H1 (cell line): ENCODE data around the gene RAP1A. TPM values are rescaled to one million over a fixed set of nuclear protein-coding genes. Genes with fewer than 3 reads are reported as not detected.

Experiments used
- CTCF ChIA-PET: fragments of 300-600 bp; sonication (Branson Sonifier 250); formaldehyde crosslinking; loops from one replicate; lab custom pipeline; 2021; ENCODE audit not compliant: partially characterized antibody; lab: Charles Lee
- POLR2A ChIA-PET: fragments of 300-600 bp; sonication (Branson Sonifier 250); formaldehyde crosslinking; loops from one replicate; lab custom pipeline; 2021; ENCODE audit warnings: inconsistent platforms; ENCODE audit not compliant: partially characterized antibody; lab: Charles Lee
- DNase-seq, 2 experiments: peaks; one replicate each; pipeline versions ENCODE4 v3.0.0 to v3.0.0-alpha.2; 2010 to 2022; ENCODE audit warnings: low spot score in 2 of 2, low read depth in 1 of 2, mixed read lengths in 1 of 2
- FAIRE-seq: peaks from 2 replicates; lab custom pipeline; 2011; peaks lifted over from hg19 to GRCh38; lab: Jason Lieb, UNC
- H2AFZ ChIP-seq: 2 replicates; pipeline ENCODE4 v1.8.1; 2012; ENCODE audit warnings: low read length, inconsistent platforms
- H2AK5ac ChIP-seq: 2 replicates; pipeline ENCODE4 v1.6.1; 2013; ENCODE audit warnings: low read depth, low read length
- H2BK120ac ChIP-seq: replicated peaks from 2 replicates; pipeline ENCODE3; 2013; ENCODE audit warnings: low read depth, low read length, inconsistent platforms
- H2BK12ac ChIP-seq: 2 replicates; pipeline ENCODE4 v1.6.1; 2013; ENCODE audit warnings: low read depth, low read length
- H2BK15ac ChIP-seq: 2 replicates; pipeline ENCODE4 v1.6.1; 2013; ENCODE audit warnings: low read length
- H2BK20ac ChIP-seq: 2 replicates; pipeline ENCODE4 v1.6.1; 2013; ENCODE audit warnings: low read length
- H2BK5ac ChIP-seq: 2 replicates; pipeline ENCODE4 v1.6.1; 2013; ENCODE audit warnings: low read depth, low read length
- H3K14ac ChIP-seq: 2 replicates; pipeline ENCODE4 v1.6.1; 2013; ENCODE audit warnings: inconsistent platforms; ENCODE audit not compliant: insufficient read length
- H3K18ac ChIP-seq: 2 replicates; pipeline ENCODE4 v1.6.1; 2013; ENCODE audit warnings: low read length; ENCODE audit errors: extremely low read depth
- H3K23ac ChIP-seq: 2 replicates; pipeline ENCODE4 v1.6.1; 2013; ENCODE audit warnings: inconsistent platforms; ENCODE audit not compliant: insufficient read length
- H3K23me2 ChIP-seq: 2 replicates; pipeline ENCODE4 v1.6.1; 2013; ENCODE audit warnings: low read depth, low read length
- H3K27ac ChIP-seq: 2 replicates; pipeline ENCODE4 v1.6.1; 2011; ENCODE audit warnings: low read depth, low read length, inconsistent platforms
- H3K27me3 ChIP-seq, 4 experiments: replicated peaks in 1 of 4; 1 replicate in 1 of 4; 2 replicates in 3 of 4; pipeline versions ENCODE4 v1.6.1 to v1.8.1; 2011 to 2013; ENCODE audit warnings: low read length in 3 of 4, mild to moderate bottlenecking in 3 of 4, inconsistent platforms in 2 of 4, mixed read lengths in 2 of 4, moderate library complexity in 1 of 4; ENCODE audit not compliant: control insufficient read depth in 3 of 4, insufficient read depth in 3 of 4; ENCODE audit errors: extremely low read depth in 1 of 4
- H3K36me3 ChIP-seq, 4 experiments: 2 replicates each; pipeline versions ENCODE4 v1.6.1 to v1.8.1; 2011 to 2013; ENCODE audit warnings: mild to moderate bottlenecking in 4 of 4, low read length in 3 of 4, moderate library complexity in 2 of 4, control low read depth in 1 of 4, inconsistent platforms in 1 of 4; ENCODE audit not compliant: insufficient read depth in 4 of 4, control insufficient read depth in 2 of 4
- H3K4ac ChIP-seq: replicated peaks from 2 replicates; pipeline ENCODE3; 2013; ENCODE audit warnings: low read length, low read depth, mixed read lengths, inconsistent platforms; ENCODE audit not compliant: insufficient read length
- H3K4me1 ChIP-seq, 4 experiments: replicated peaks in 1 of 4; 1 replicate in 1 of 4; 2 replicates in 3 of 4; pipeline versions ENCODE4 v1.6.1 to v1.8.1; 2011 to 2013; ENCODE audit warnings: low read length in 3 of 4, inconsistent platforms in 2 of 4, mixed read lengths in 1 of 4; ENCODE audit not compliant: insufficient read depth in 4 of 4, control insufficient read depth in 3 of 4
- H3K4me2 ChIP-seq, 2 experiments: 2 replicates each; pipeline versions ENCODE4 v1.6.1 to v1.8.1; 2011 to 2013; ENCODE audit warnings: low read depth in 2 of 2, low read length in 2 of 2, control low read depth in 1 of 2, inconsistent platforms in 1 of 2, mild to moderate bottlenecking in 1 of 2; ENCODE audit not compliant: insufficient read depth in 1 of 2
- H3K4me3 ChIP-seq, 4 experiments: fragments of 200-600, 300-600 bp in 1 of 4; sonication (generic), shearing (Covaris generic), sonication (Bioruptor Twin) in 1 of 4; 2 replicates each; pipeline versions ENCODE4 v1.5.1 to v1.8.1; 2011 to 2016; ENCODE audit warnings: low read length in 4 of 4, low read depth in 3 of 4, control low read depth in 2 of 4, inconsistent platforms in 2 of 4, mild to moderate bottlenecking in 2 of 4, mixed read lengths in 1 of 4, moderate library complexity in 1 of 4; ENCODE audit not compliant: insufficient read depth in 2 of 4; ENCODE audit errors: extremely low read depth in 1 of 4
- H3K56ac ChIP-seq: replicated peaks from 2 replicates; pipeline ENCODE3; 2013; ENCODE audit warnings: low read depth, mild to moderate bottlenecking, mixed read lengths, low read length, inconsistent platforms; ENCODE audit not compliant: insufficient read length
- H3K79me1 ChIP-seq: 2 replicates; pipeline ENCODE4 v1.6.1; 2013; ENCODE audit warnings: low read depth, low read length, control low read depth
- H3K79me2 ChIP-seq, 2 experiments: 2 replicates each; pipeline versions ENCODE4 v1.6.1 to v1.8.1; 2012 to 2013; ENCODE audit warnings: low read length in 2 of 2, mild to moderate bottlenecking in 2 of 2, inconsistent platforms in 1 of 2; ENCODE audit not compliant: insufficient read depth in 2 of 2, control insufficient read depth in 1 of 2
- H3K9ac ChIP-seq, 4 experiments: replicated peaks in 1 of 4; 1 replicate in 1 of 4; 2 replicates in 3 of 4; pipeline versions ENCODE4 v1.6.1 to v1.8.1; 2011 to 2013; ENCODE audit warnings: low read depth in 3 of 4, low read length in 3 of 4, control low read depth in 2 of 4, mild to moderate bottlenecking in 2 of 4, moderate library complexity in 2 of 4, inconsistent platforms in 1 of 4; ENCODE audit errors: extremely low read depth in 1 of 4
- H3K9me3 ChIP-seq, 2 experiments: 2 replicates each; pipeline versions ENCODE4 v1.6.1 to v1.8.1; 2012 to 2013; ENCODE audit warnings: mild to moderate bottlenecking in 2 of 2, moderate library complexity in 2 of 2, control low read depth in 1 of 2, inconsistent platforms in 1 of 2, low read depth in 1 of 2, low read length in 1 of 2, mixed read lengths in 1 of 2; ENCODE audit not compliant: insufficient read depth in 2 of 2
- H4K20me1 ChIP-seq, 2 experiments: replicated peaks in 1 of 2; 2 replicates each; pipeline versions ENCODE3 to v1.8.1; 2011 to 2013; ENCODE audit warnings: inconsistent platforms in 2 of 2, low read length in 2 of 2, mild to moderate bottlenecking in 1 of 2; ENCODE audit not compliant: insufficient read depth in 2 of 2, control insufficient read depth in 1 of 2
- H4K5ac ChIP-seq: 2 replicates; pipeline ENCODE4 v1.6.1; 2013; ENCODE audit warnings: low read length, low read depth, mixed read lengths, inconsistent platforms; ENCODE audit not compliant: insufficient read length
- H4K8ac ChIP-seq: 2 replicates; pipeline ENCODE4 v1.8.0; 2013; ENCODE audit warnings: mild to moderate bottlenecking, moderate library complexity, low read length, inconsistent platforms; ENCODE audit not compliant: insufficient read depth; ENCODE audit errors: extremely low read depth
- H4K91ac ChIP-seq: replicated peaks from 2 replicates; pipeline ENCODE3; 2013; ENCODE audit warnings: low read length, mixed read lengths, inconsistent platforms; ENCODE audit not compliant: insufficient read length
- ATF2 ChIP-seq: IDR thresholded peaks from 2 replicates; pipeline ENCODE4 v1.6.1; 2012; ENCODE audit warnings: low read length, inconsistent platforms
- CBX8 ChIP-seq: fragments of 300-800, 300-1000 bp; sonication (generic); IDR thresholded peaks from 2 replicates; pipeline ENCODE4 v1.7.1; 2016; ENCODE audit warnings: low read depth, low read length, borderline replicate concordance
- JUND ChIP-seq: IDR thresholded peaks from 2 replicates; pipeline ENCODE4 v1.6.1; 2011; ENCODE audit warnings: mild to moderate bottlenecking, improper control_type of control experiment, low read length
- RAD21 ChIP-seq, 2 experiments: IDR thresholded peaks in 1 of 2; conservative IDR thresholded peaks in 1 of 2; 2 replicates each; pipeline ENCODE4 v1.6.1; 2011; ENCODE audit warnings: low read depth in 2 of 2, low read length in 2 of 2, improper control_type of control experiment in 1 of 2, inconsistent platforms in 1 of 2, mild to moderate bottlenecking in 1 of 2, moderate library complexity in 1 of 2
- RXRA ChIP-seq: IDR thresholded peaks from 2 replicates; pipeline ENCODE4 v1.6.1; 2011; ENCODE audit warnings: low read depth, mild to moderate bottlenecking, low read length, moderate library complexity; ENCODE audit not compliant: insufficient read depth
- SAP30 ChIP-seq: fragments of 300-600 bp; sonication (generic); IDR thresholded peaks from 2 replicates; pipeline ENCODE4 v1.7.1; 2012; ENCODE audit warnings: low read length, moderate library complexity, mild to moderate bottlenecking, inconsistent platforms; ENCODE audit not compliant: insufficient read depth, insufficient replicate concordance
- SP2 ChIP-seq: IDR thresholded peaks from 2 replicates; pipeline ENCODE4 v1.6.1; 2012; ENCODE audit warnings: mild to moderate bottlenecking, low read length, inconsistent platforms
- WGBS, 2 experiments: shearing (Covaris generic) in 1 of 2; methylation state at CpG; one replicate each; pipeline versions ENCODE4 v1.1.6 to v1.1.7; 2013 to 2015; ENCODE audit warnings: low lambda C conversion rate in 2 of 2, mixed read lengths in 2 of 2, inconsistent platforms in 1 of 2, low coverage in 1 of 2, missing lambda C conversion rate in 1 of 2; ENCODE audit not compliant: insufficient replicate concordance in 2 of 2, insufficient coverage in 1 of 2, insufficient read length in 1 of 2; ENCODE audit errors: extremely low coverage in 1 of 2, missing lambda C conversion rate in 1 of 2; 5-methylcytosine and 5-hydroxymethylcytosine counted together
- polyA plus RNA-seq, 7 experiments: library from polyadenylated mRNA; depleted of rRNA in 3 of 7; stranded (reverse) in 5 of 7; unstranded in 2 of 7; fragments of >200 nt in 5 of 7; fragments of 200-250 nt in 2 of 7; gene quantifications; 1 replicate in 5 of 7; 2 replicates in 1 of 7; 4 replicates in 1 of 7; pipeline versions ENCODE4 v1.2.1 to v1.2.3, GENCODE V29; 2011 to 2013; ENCODE audit warnings: missing spikeins in 2 of 7, mixed read lengths in 2 of 7
- total RNA-seq: library from RNA; stranded (reverse); fragmentation: NEBNext Ultra II Directional; extraction: Animal tissue kit (Norgen Biotek cat#: 25700); gene quantifications from 2 replicates; pipeline ENCODE4 v1.2.1, GENCODE V29; 2021

RAP1A gene
- total and polyA plus RNA-seq, 2 of the 8 experiments (the other 6 are each of a cell fraction or from before 2014, with no cell fraction given): 10.9 to 35.8 TPM

DNA sequence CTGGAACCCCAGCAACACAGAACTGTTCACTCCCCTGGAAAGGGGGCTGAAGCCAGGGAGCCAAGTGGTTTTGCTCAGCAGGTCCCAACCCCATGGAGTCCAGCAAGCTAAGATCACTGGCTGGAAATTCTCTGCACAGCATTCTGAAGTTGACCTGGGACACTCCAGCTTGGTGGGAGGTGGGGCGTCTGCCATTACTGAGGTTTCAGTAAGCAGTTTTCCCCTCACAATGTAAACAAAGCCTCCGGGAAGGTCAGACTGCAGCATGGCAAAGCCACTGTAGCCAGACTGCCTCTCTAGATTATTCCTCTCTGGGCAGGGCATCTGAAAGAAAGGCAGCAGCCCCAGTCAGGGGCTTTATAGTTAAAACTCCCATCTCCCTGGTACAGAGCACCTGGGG, 60.0 kb downstream of the RAP1A start:
- FAIRE-seq: no peak
- CTCF ChIA-PET: interaction anchor here (0.8 to 1.3 kb wide), 4 partner anchors 13 to 198 kb away, joined by 3 to 4 read pairs (median 4); no protein-coding TSS in a partner anchor
- POLR2A ChIA-PET: no interaction called here

More for the DNA sequence above, 60.0 kb downstream of the RAP1A start:
- H2AFZ ChIP-seq: no peak overlapping the region
- no peak overlapping the region for H3K9ac ChIP-seq
- no peaks in the 10 kb centered on the region for H4K20me1 ChIP-seq
- H3K79me2 ChIP-seq: peaks cover 0 to 4% of the 10 kb centered on the region in 2 experiments; a peak in 3 of 4 replicates
- H3K18ac ChIP-seq: no peak overlapping the region
- H2AK5ac ChIP-seq: no peak overlapping the region
- H3K36me3 ChIP-seq: no peaks in the 10 kb centered on the region; a peak in 1 of 8 replicates
- TF ChIP-seq SP2 (no peak), RAD21 (IDR thresholded peaks at IDR 0.05 in 1 of 2, conservative IDR thresholded peaks at IDR 0.05 in 1 of 2; ENCODE audit: low read depth in 2 of 2, low read length in 2 of 2) (no peak), JUND (no peak), ATF2 (no peak), RXRA (no peak), CBX8 (no peak), SAP30 (no peak)
- no peaks in the 10 kb centered on the region for H3K79me1 ChIP-seq
- DNase-seq: no peak
- H2BK12ac ChIP-seq: no peak overlapping the region
- H3K9me3 ChIP-seq: peaks cover 0 to 4% of the 10 kb centered on the region in 2 experiments; a peak in 1 of 4 replicates
- no peak overlapping the region for H3K4ac ChIP-seq
- no peak overlapping the region for H2BK120ac ChIP-seq
- H3K4me3 ChIP-seq: no peak overlapping the region
- no peak overlapping the region for H2BK20ac ChIP-seq
- H3K56ac ChIP-seq: no peak overlapping the region
- no peak overlapping the region for H4K8ac ChIP-seq
- H3K23me2 ChIP-seq: no peaks in the 10 kb centered on the region
- no peak overlapping the region for H2BK15ac ChIP-seq
- no peak overlapping the region for H3K27ac ChIP-seq
- no peak overlapping the region for H2BK5ac ChIP-seq
- H4K5ac ChIP-seq: no peak overlapping the region
- H3K14ac ChIP-seq: no peak overlapping the region
- WGBS, 2 experiments: 91% methylated on average over 2 of the region's 2 CpGs; no CpG with 5 or more reads in 1 of the 2 experiments
- no peak overlapping the region for H4K91ac ChIP-seq
- no peaks in the 10 kb centered on the region for H3K4me1 ChIP-seq
- no peak overlapping the region for H3K23ac ChIP-seq
- no peaks in the 10 kb centered on the region for H3K27me3 ChIP-seq
- H3K4me2 ChIP-seq: no peak overlapping the region
